WTC11 (cell line): ENCODE measurements around the gene RSRC1. TPM values are rescaled to one million over a fixed set of nuclear protein-coding genes. Genes with fewer than 3 reads are reported as not detected.
A peak's percentile ranks its signal among the peaks of the same experiment; 100 is the strongest.

Experiments used
- ATAC-seq: fragments of 200-7000 bp; cut with Tn5 transposase; 2 replicates; pipeline ENCODE4 v1.10.0; 2021; ENCODE audit warnings: mild to moderate bottlenecking, moderate library complexity
- CTCF ChIA-PET: fragments of 300-600 bp; sonication (Branson Sonifier 250); formaldehyde crosslinking; loops from one replicate; lab custom pipeline; 2021; ENCODE audit warnings: antibody characterized with exemption; lab: Charles Lee
- POLR2A ChIA-PET: fragments of 350-600 bp; sonication (Branson Sonifier 250); formaldehyde crosslinking; loops from one replicate; lab custom pipeline; 2021; ENCODE audit warnings: antibody characterized with exemption; lab: Charles Lee
- DNase-seq: peaks from one replicate; pipeline ENCODE4 v3.0.0; 2021; ENCODE audit warnings: low spot score
- H3K27ac Mint-ChIP-seq: 2 replicates; pipeline ENCODE4 v1.8.0; 2021; ENCODE audit warnings: mixed read lengths
- H3K27me3 Mint-ChIP-seq: 2 replicates; pipeline ENCODE4 v1.8.0; 2021; ENCODE audit warnings: low read depth, mild to moderate bottlenecking, moderate library complexity, mixed read lengths
- H3K36me3 Mint-ChIP-seq: 2 replicates; pipeline ENCODE4 v1.8.0; 2021; ENCODE audit warnings: mixed read lengths
- H3K4me1 Mint-ChIP-seq: 2 replicates; pipeline ENCODE4 v1.8.0; 2022; ENCODE audit warnings: mixed read lengths
- H3K4me3 Mint-ChIP-seq: 2 replicates; pipeline ENCODE4 v1.8.0; 2021; ENCODE audit warnings: mild to moderate bottlenecking, moderate library complexity, mixed read lengths
- H3K9me3 Mint-ChIP-seq: 2 replicates; pipeline ENCODE4 v1.8.0; 2021; ENCODE audit warnings: mixed read lengths
- CREM ChIP-seq: sonication (generic); formaldehyde crosslinking; IDR thresholded peaks from 2 replicates; pipeline ENCODE4 v1.8.1; 2022; ENCODE audit warnings: mild to moderate bottlenecking, missing genetic modification reagents, moderate library complexity
- GABPB1 ChIP-seq: sonication (generic); formaldehyde crosslinking; IDR thresholded peaks from 2 replicates; pipeline ENCODE4 v1.8.1; 2023; ENCODE audit warnings: mild to moderate bottlenecking, missing genetic modification reagents
- JAZF1 ChIP-seq: fragments of 250-450 bp; sonication (Bioruptor Pico); IDR thresholded peaks from 2 replicates; pipeline ENCODE4 v1.9.0; 2021; ENCODE audit warnings: moderate library complexity, mild to moderate bottlenecking, inconsistent platforms
- NFYB ChIP-seq: sonication (generic); formaldehyde crosslinking; conservative IDR thresholded peaks from 2 replicates; pipeline ENCODE4 v1.8.0; 2022; ENCODE audit warnings: low read depth, missing genetic modification reagents
- SMAD3 ChIP-seq: sonication (generic); formaldehyde crosslinking; IDR thresholded peaks from 2 replicates; pipeline ENCODE4 v1.8.0; 2022; ENCODE audit warnings: missing genetic modification reagents, mild to moderate bottlenecking, borderline replicate concordance
- ZBTB21 ChIP-seq: sonication (generic); formaldehyde crosslinking; IDR thresholded peaks from 2 replicates; pipeline ENCODE4 v1.8.1; 2023; ENCODE audit warnings: mild to moderate bottlenecking, missing genetic modification reagents, borderline replicate concordance
- ZNF121 ChIP-seq: sonication (generic); formaldehyde crosslinking; IDR thresholded peaks from 2 replicates; pipeline ENCODE4 v1.8.0; 2023; ENCODE audit warnings: missing genetic modification reagents
- ZNF219 ChIP-seq: sonication (generic); formaldehyde crosslinking; IDR thresholded peaks from 2 replicates; pipeline ENCODE4 v1.8.0; 2023; ENCODE audit warnings: missing genetic modification reagents, mild to moderate bottlenecking, borderline replicate concordance
- ZNF317 ChIP-seq: sonication (generic); formaldehyde crosslinking; IDR thresholded peaks from 2 replicates; pipeline ENCODE4 v1.8.1; 2023; ENCODE audit warnings: low read depth, mild to moderate bottlenecking, moderate library complexity, missing genetic modification reagents, borderline replicate concordance
- ZNF416 ChIP-seq: fragments of 250-450 bp; sonication (Bioruptor Pico); IDR thresholded peaks from 2 replicates; pipeline ENCODE4 v1.9.0; 2021; ENCODE audit warnings: mild to moderate bottlenecking, inconsistent platforms
- total RNA-seq: library from RNA; stranded (reverse); gene quantifications from 3 replicates; pipeline ENCODE4 v1.2.3, GENCODE V29; 2021
- TF ChIP-seq, protein P1 (sequence below): sonication (generic); formaldehyde crosslinking; conservative IDR thresholded peaks from 2 replicates; pipeline ENCODE4 v1.8.1; 2023; ENCODE audit warnings: mild to moderate bottlenecking, low read depth, missing genetic modification reagents, moderate library complexity
- TF ChIP-seq, protein P2 (sequence below): sonication (generic); formaldehyde crosslinking; IDR thresholded peaks from 2 replicates; pipeline ENCODE4 v1.8.1; 2022; ENCODE audit warnings: low read depth, missing genetic modification reagents, borderline replicate concordance
- TF ChIP-seq, protein P3 (sequence below): sonication (generic); formaldehyde crosslinking; IDR thresholded peaks from 2 replicates; pipeline ENCODE4 v1.8.1; 2023; ENCODE audit warnings: mild to moderate bottlenecking, missing genetic modification reagents
- TF ChIP-seq, protein P4 (sequence below): sonication (generic); formaldehyde crosslinking; IDR thresholded peaks from 2 replicates; pipeline ENCODE4 v1.8.1; 2023; ENCODE audit warnings: mild to moderate bottlenecking, missing genetic modification reagents, moderate library complexity
- TF ChIP-seq, protein P5 (sequence below): sonication (generic); formaldehyde crosslinking; IDR thresholded peaks from 2 replicates; pipeline ENCODE4 v1.8.1; 2022; ENCODE audit warnings: mild to moderate bottlenecking, moderate library complexity, missing genetic modification reagents
- TF ChIP-seq, protein P6 (sequence below): sonication (generic); formaldehyde crosslinking; IDR thresholded peaks from 2 replicates; pipeline ENCODE4 v1.8.1; 2023; ENCODE audit warnings: mild to moderate bottlenecking, missing genetic modification reagents

The RSRC1 gene
- total RNA-seq, 1 experiment from 2014 or later = 21.3 TPM

DNA sequence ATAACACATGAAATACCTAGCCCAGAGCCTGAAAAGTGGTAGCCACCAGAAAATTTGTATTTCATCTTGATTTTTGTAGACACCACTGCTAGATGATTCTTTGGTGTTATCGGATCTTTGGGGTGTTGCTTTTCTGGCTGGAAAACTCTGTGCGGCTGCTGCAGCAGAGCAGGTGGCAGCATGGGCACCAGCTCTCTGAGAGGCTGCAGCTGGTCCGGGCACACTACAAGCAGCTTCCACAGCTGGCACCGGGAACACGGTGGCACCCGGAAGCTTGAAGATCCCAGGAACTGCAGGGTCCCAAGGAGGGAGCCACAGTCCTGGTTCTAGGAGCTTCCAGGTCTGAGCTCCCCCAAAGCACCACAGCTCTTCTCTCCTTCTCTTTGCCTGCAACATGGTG lies 249.4 kb downstream of the RSRC1 start:
- Mint-ChIP-seq H3K9me3 (no peaks in the 10 kb centered on the region), H3K27me3 (no peaks in the 10 kb centered on the region), H3K27ac (no peak overlapping the region), H3K4me3 (no peak overlapping the region), H3K36me3 (no peaks in the 10 kb centered on the region), H3K4me1 (no peaks in the 10 kb centered on the region)
- no peak for DNase-seq
- ChIA-PET CTCF (no interaction called here), POLR2A (interaction anchor here (0.6 kb wide), 1 partner anchor 539 kb away, joined by 4 read pairs; no protein-coding TSS in a partner anchor)
- no peak for ATAC-seq
- TF ChIP-seq ZNF219 (CRISPR knock-in tag) = no peak

DNA sequence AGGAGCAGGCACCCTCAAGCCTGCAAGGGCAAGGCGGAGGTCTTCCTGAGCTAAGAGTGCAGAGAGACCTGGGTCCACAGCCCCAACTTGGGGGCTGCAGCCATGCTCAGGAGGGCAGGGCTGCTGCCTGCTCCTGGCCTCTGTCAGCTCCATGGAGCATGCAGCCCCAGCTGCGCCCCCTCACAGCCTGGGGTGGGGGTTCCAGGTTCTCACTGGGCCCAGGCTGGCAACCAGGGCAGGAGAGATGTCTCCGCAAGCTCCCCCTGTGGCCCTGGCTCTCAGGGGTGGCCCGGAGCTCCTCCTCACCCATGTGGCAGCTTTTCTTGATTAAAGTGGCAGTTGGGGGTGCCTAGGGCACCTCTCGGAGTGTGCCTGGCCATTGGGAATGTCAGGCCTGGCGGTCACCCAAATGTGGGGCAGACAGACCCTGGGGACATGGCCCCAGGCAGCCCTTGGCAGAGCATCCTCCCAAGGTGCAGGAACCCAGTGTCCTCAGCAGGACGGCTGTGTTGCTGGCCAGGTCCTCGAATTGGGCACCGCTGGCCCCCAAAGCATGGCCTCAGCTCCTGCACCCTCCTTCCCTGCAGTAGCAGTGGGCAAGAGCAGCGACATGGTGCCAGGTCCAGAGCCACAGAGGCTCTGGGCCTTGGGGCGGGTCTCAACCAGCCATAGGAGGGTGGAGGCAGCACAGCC lies 251.0 kb downstream of the RSRC1 start:
- Mint-ChIP-seq H3K27ac (no peak overlapping the region), H3K4me1 (no peaks in the 10 kb centered on the region), H3K36me3 (no peaks in the 10 kb centered on the region), H3K9me3 (peaks cover 5% of the 10 kb centered on the region), H3K4me3 (no peak overlapping the region), H3K27me3 (no peaks in the 10 kb centered on the region)
- TF ChIP-seq SMAD3 (CRISPR knock-in tag) (no peak), NFYB (no peak), ZBTB21 (no peak), JAZF1 (no peak), ZNF219 (CRISPR knock-in tag) (no peak), ZNF121 (CRISPR knock-in tag) (no peak)
- TF ChIP-seq, protein P1, sequence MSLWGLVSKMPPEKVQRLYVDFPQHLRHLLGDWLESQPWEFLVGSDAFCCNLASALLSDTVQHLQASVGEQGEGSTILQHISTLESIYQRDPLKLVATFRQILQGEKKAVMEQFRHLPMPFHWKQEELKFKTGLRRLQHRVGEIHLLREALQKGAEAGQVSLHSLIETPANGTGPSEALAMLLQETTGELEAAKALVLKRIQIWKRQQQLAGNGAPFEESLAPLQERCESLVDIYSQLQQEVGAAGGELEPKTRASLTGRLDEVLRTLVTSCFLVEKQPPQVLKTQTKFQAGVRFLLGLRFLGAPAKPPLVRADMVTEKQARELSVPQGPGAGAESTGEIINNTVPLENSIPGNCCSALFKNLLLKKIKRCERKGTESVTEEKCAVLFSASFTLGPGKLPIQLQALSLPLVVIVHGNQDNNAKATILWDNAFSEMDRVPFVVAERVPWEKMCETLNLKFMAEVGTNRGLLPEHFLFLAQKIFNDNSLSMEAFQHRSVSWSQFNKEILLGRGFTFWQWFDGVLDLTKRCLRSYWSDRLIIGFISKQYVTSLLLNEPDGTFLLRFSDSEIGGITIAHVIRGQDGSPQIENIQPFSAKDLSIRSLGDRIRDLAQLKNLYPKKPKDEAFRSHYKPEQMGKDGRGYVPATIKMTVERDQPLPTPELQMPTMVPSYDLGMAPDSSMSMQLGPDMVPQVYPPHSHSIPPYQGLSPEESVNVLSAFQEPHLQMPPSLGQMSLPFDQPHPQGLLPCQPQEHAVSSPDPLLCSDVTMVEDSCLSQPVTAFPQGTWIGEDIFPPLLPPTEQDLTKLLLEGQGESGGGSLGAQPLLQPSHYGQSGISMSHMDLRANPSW (CRISPR knock-in tag) = no peak
- TF ChIP-seq, protein P2, sequence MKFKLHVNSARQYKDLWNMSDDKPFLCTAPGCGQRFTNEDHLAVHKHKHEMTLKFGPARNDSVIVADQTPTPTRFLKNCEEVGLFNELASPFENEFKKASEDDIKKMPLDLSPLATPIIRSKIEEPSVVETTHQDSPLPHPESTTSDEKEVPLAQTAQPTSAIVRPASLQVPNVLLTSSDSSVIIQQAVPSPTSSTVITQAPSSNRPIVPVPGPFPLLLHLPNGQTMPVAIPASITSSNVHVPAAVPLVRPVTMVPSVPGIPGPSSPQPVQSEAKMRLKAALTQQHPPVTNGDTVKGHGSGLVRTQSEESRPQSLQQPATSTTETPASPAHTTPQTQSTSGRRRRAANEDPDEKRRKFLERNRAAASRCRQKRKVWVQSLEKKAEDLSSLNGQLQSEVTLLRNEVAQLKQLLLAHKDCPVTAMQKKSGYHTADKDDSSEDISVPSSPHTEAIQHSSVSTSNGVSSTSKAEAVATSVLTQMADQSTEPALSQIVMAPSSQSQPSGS (CRISPR knock-in tag) = no peak
- TF ChIP-seq, protein P3, sequence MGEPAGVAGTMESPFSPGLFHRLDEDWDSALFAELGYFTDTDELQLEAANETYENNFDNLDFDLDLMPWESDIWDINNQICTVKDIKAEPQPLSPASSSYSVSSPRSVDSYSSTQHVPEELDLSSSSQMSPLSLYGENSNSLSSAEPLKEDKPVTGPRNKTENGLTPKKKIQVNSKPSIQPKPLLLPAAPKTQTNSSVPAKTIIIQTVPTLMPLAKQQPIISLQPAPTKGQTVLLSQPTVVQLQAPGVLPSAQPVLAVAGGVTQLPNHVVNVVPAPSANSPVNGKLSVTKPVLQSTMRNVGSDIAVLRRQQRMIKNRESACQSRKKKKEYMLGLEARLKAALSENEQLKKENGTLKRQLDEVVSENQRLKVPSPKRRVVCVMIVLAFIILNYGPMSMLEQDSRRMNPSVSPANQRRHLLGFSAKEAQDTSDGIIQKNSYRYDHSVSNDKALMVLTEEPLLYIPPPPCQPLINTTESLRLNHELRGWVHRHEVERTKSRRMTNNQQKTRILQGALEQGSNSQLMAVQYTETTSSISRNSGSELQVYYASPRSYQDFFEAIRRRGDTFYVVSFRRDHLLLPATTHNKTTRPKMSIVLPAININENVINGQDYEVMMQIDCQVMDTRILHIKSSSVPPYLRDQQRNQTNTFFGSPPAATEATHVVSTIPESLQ = no peak
- TF ChIP-seq, protein P4, sequence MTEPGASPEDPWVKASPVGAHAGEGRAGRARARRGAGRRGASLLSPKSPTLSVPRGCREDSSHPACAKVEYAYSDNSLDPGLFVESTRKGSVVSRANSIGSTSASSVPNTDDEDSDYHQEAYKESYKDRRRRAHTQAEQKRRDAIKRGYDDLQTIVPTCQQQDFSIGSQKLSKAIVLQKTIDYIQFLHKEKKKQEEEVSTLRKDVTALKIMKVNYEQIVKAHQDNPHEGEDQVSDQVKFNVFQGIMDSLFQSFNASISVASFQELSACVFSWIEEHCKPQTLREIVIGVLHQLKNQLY = no peak
- TF ChIP-seq, protein P5, sequence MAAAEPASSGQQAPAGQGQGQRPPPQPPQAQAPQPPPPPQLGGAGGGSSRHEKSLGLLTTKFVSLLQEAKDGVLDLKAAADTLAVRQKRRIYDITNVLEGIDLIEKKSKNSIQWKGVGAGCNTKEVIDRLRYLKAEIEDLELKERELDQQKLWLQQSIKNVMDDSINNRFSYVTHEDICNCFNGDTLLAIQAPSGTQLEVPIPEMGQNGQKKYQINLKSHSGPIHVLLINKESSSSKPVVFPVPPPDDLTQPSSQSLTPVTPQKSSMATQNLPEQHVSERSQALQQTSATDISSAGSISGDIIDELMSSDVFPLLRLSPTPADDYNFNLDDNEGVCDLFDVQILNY (CRISPR knock-in tag) = no peak
- ATAC-seq (no peak), DNase-seq (no peak)
- ChIA-PET CTCF (no interaction called here), POLR2A (no interaction called here)

DNA sequence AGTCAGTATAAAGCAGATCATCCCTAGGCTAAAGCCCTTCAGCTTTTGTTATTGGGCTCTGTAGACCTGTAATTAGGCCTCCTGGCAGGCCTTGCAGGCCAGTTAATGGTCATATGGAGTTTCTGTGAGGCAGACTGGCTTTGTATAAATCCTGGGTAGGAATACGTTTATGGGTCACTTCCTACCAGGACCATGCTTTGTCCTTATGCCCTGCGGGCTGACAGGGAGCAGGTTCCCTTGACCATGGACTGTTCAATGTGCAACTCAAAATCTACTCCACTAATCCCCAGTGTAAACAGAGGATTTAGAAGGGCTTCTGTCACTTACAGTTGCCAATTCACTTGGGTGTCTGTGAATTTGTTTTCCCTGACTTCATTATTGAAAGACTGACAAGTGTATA lies 258.4 kb downstream of the RSRC1 start:
- Mint-ChIP-seq H3K36me3 (no peaks in the 10 kb centered on the region), H3K4me3 (no peak overlapping the region), H3K9me3 (peaks cover 15% of the 10 kb centered on the region), H3K27ac (peak overlapping the region; percentile 57; the same call in 1 of the 2 replicates), H3K4me1 (0 out of 2 replicates have a peak, but pooled peaks cover 3% of the 10 kb centered on the region), H3K27me3 (no peaks in the 10 kb centered on the region)
- TF ChIP-seq JAZF1 (no peak), CREM (CRISPR knock-in tag) (no peak), ZNF416 (no peak), ZNF317 (CRISPR knock-in tag) (no peak), GABPB1 (CRISPR knock-in tag) (0 out of 2 replicates have a peak, but pooled peaks have one; percentile 26)
- TF ChIP-seq, protein P6, sequence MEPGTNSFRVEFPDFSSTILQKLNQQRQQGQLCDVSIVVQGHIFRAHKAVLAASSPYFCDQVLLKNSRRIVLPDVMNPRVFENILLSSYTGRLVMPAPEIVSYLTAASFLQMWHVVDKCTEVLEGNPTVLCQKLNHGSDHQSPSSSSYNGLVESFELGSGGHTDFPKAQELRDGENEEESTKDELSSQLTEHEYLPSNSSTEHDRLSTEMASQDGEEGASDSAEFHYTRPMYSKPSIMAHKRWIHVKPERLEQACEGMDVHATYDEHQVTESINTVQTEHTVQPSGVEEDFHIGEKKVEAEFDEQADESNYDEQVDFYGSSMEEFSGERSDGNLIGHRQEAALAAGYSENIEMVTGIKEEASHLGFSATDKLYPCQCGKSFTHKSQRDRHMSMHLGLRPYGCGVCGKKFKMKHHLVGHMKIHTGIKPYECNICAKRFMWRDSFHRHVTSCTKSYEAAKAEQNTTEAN (CRISPR knock-in tag) = no peak
- POLR2A ChIA-PET = no interaction called here
- ATAC-seq (no peak), DNase-seq (no peak)
- CTCF ChIA-PET = interaction anchor here (0.6 kb wide), 1 partner anchor 11 kb away, joined by 4 read pairs; no protein-coding TSS in a partner anchor
